HEK293 (cell line): ENCODE measurements around the gene MTHFD1L.

Source experiments
- CTCF ChIA-PET: fragments of 350-600 bp; formaldehyde crosslinking; extraction: SDS; loops from one replicate; lab custom pipeline; 2021; ENCODE audit warnings: antibody characterized with exemption; lab: Yijun Ruan, JAX
- POLR2A ChIA-PET: fragments of 300-600 bp; formaldehyde crosslinking; extraction: SDS; loops from one replicate; lab custom pipeline; 2020; ENCODE audit warnings: antibody characterized with exemption, inconsistent platforms; lab: Yijun Ruan, JAX
- H3K27ac ChIP-seq: fragments of 200-500 bp; sonication (Bioruptor generic); 2 replicates; pipeline ENCODE4 v1.5.1; 2014; ENCODE audit warnings: low read depth, low read length, control low read depth, inconsistent platforms; ENCODE audit errors: extremely low read depth
- H3K36me3 ChIP-seq, 2 experiments: fragments of 200-500 bp in 1 of 2; sonication (Bioruptor generic) in 1 of 2; 1 replicate in 1 of 2; 2 replicates in 1 of 2; pipeline ENCODE4 v1.5.1; 2014 to 2017; ENCODE audit warnings: inconsistent platforms in 2 of 2, low read length in 2 of 2; ENCODE audit not compliant: control insufficient read depth in 2 of 2, insufficient read depth in 1 of 2
- H3K4me1 ChIP-seq: fragments of 200-500 bp; sonication (Bioruptor generic); 2 replicates; pipeline ENCODE4 v1.5.1; 2014; ENCODE audit warnings: mild to moderate bottlenecking, low read length, inconsistent platforms; ENCODE audit not compliant: control insufficient read depth, insufficient read depth
- H3K4me3 ChIP-seq: 2 replicates; pipeline ENCODE4 v1.5.1; 2011; ENCODE audit warnings: low read depth, mild to moderate bottlenecking, control low read depth, low read length, moderate library complexity
- H3K9me3 ChIP-seq: fragments of 200-500 bp; sonication (Bioruptor generic); 2 replicates; pipeline ENCODE4 v1.5.1; 2014; ENCODE audit warnings: low read depth, low read length, inconsistent platforms; ENCODE audit not compliant: control insufficient read depth, insufficient read depth
- GFI1B ChIP-seq: fragments of 450-650 bp; formaldehyde crosslinking; IDR thresholded peaks from 2 replicates; pipeline ENCODE4 v1.5.1; 2016; ENCODE audit warnings: missing biosample characterization, missing genetic modification characterization
- GLIS1 ChIP-seq: fragments of 450-650 bp; formaldehyde crosslinking; IDR thresholded peaks from 2 replicates; pipeline ENCODE4 v1.5.1; 2016; ENCODE audit warnings: missing biosample characterization, missing genetic modification characterization
- KLF1 ChIP-seq: fragments of 450-650 bp; formaldehyde crosslinking; IDR thresholded peaks from 2 replicates; pipeline ENCODE4 v1.5.1; 2016; ENCODE audit warnings: missing biosample characterization, missing genetic modification characterization
- KLF8 ChIP-seq: fragments of 450-650 bp; formaldehyde crosslinking; IDR thresholded peaks from 2 replicates; pipeline ENCODE4 v1.5.1; 2016; ENCODE audit warnings: missing biosample characterization, missing genetic modification characterization
- MEIS1 ChIP-seq: sonication (generic); formaldehyde crosslinking; IDR thresholded peaks from 2 replicates; pipeline ENCODE4 v1.8.1; 2022; ENCODE audit warnings: missing genetic modification reagents, mild to moderate bottlenecking, borderline replicate concordance
- TRIM28 ChIP-seq: IDR thresholded peaks from 2 replicates; pipeline ENCODE4 v1.6.1; 2011; ENCODE audit warnings: low read length, control low read depth, borderline replicate concordance
- YY2 ChIP-seq: fragments of 450-650 bp; formaldehyde crosslinking; IDR thresholded peaks from 2 replicates; pipeline ENCODE4 v1.5.1; 2016; ENCODE audit warnings: missing biosample characterization, missing genetic modification characterization
- ZFP3 ChIP-seq: fragments of 450-650 bp; formaldehyde crosslinking; IDR thresholded peaks from 2 replicates; pipeline ENCODE4 v1.5.1; 2016; ENCODE audit warnings: low read depth, missing biosample characterization, missing genetic modification characterization
- ZNF16 ChIP-seq: fragments of 450-650 bp; formaldehyde crosslinking; IDR thresholded peaks from 2 replicates; pipeline ENCODE4 v1.5.1; 2016; ENCODE audit warnings: low read depth, missing biosample characterization, missing genetic modification characterization
- ZNF239 ChIP-seq: fragments of 450-650 bp; formaldehyde crosslinking; IDR thresholded peaks from 2 replicates; pipeline ENCODE4 v1.5.1; 2016; ENCODE audit warnings: missing biosample characterization, missing genetic modification characterization
- ZNF248 ChIP-seq: fragments of 450-650 bp; formaldehyde crosslinking; IDR thresholded peaks from 2 replicates; pipeline ENCODE4 v1.5.1; 2017; ENCODE audit warnings: missing biosample characterization, missing genetic modification characterization
- ZNF302 ChIP-seq: fragments of 450-650 bp; formaldehyde crosslinking; IDR thresholded peaks from 2 replicates; pipeline ENCODE4 v1.5.1; 2016; ENCODE audit warnings: missing biosample characterization, missing genetic modification characterization, low read depth
- ZNF394 ChIP-seq: fragments of 450-650 bp; formaldehyde crosslinking; IDR thresholded peaks from 2 replicates; pipeline ENCODE4 v1.5.1; 2016; ENCODE audit warnings: missing biosample characterization, missing genetic modification characterization, mild to moderate bottlenecking, moderate library complexity, borderline replicate concordance
- ZNF510 ChIP-seq: fragments of 450-650 bp; formaldehyde crosslinking; IDR thresholded peaks from 2 replicates; pipeline ENCODE4 v1.5.1; 2018; ENCODE audit warnings: mild to moderate bottlenecking, missing genetic modification characterization, missing biosample characterization; ENCODE audit not compliant: insufficient replicate concordance
- ZNF529 ChIP-seq: fragments of 450-650 bp; formaldehyde crosslinking; IDR thresholded peaks from 2 replicates; pipeline ENCODE4 v1.5.1; 2017; ENCODE audit warnings: missing genetic modification characterization, missing biosample characterization; ENCODE audit not compliant: insufficient replicate concordance
- ZNF549 ChIP-seq: fragments of 450-650 bp; IDR thresholded peaks from 2 replicates; pipeline ENCODE4 v1.5.1; 2018; ENCODE audit warnings: missing biosample characterization, missing genetic modification characterization, mild to moderate bottlenecking, inconsistent platforms, moderate library complexity
- ZNF560 ChIP-seq: fragments of 450-650 bp; formaldehyde crosslinking; IDR thresholded peaks from 2 replicates; pipeline ENCODE4 v1.5.1; 2017; ENCODE audit warnings: missing biosample characterization, missing genetic modification characterization, borderline replicate concordance
- ZNF571 ChIP-seq: fragments of 450-650 bp; formaldehyde crosslinking; IDR thresholded peaks from 2 replicates; pipeline ENCODE4 v1.5.0; 2017; ENCODE audit warnings: missing biosample characterization, missing genetic modification characterization
- ZNF600 ChIP-seq: fragments of 450-650 bp; formaldehyde crosslinking; IDR thresholded peaks from 2 replicates; pipeline ENCODE4 v1.5.1; 2016; ENCODE audit warnings: missing biosample characterization, missing genetic modification characterization
- ZNF837 ChIP-seq: fragments of 450-650 bp; formaldehyde crosslinking; IDR thresholded peaks from 2 replicates; pipeline ENCODE4 v1.5.1; 2016; ENCODE audit warnings: missing biosample characterization, missing genetic modification characterization
- TF ChIP-seq, protein P1 (sequence below): IDR thresholded peaks from 2 replicates; pipeline ENCODE4 v1.6.1; 2011; ENCODE audit warnings: mild to moderate bottlenecking, low read depth, low read length, borderline replicate concordance
- TF ChIP-seq, protein P2 (sequence below): fragments of 450-650 bp; formaldehyde crosslinking; conservative IDR thresholded peaks from 2 replicates; pipeline ENCODE4 v1.5.1; 2016; ENCODE audit warnings: low read depth, missing biosample characterization, missing genetic modification characterization

MTHFD1L gene

DNA sequence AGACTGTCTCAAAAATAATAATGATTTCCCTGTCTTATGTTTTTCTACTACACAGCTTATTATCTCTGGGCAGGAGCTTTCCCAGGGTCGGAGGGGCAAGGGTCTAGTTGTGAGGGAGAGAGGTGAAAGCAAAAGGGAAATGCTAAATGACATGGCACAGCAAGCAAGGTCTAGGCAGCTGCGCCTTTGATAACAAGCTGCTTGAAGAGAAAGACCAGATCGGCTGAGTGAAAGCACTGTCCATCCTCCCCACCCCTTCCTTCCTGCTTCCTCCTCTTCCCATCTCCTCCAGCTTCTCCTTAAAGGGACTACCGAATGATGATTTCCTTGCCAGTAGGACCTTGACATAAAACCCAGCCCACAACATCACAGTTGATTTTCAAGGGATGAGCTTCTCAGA, 216.2 kb downstream of the MTHFD1L start:
- TF ChIP-seq YY2 (no peak), ZNF600 (tag by site-specific recombination) (no peak), ZNF302 (no peak), GFI1B (tag by site-specific recombination) (no peak), ZNF837 (tag by site-specific recombination) (no peak), ZNF16 (tag by site-specific recombination) (no peak), ZNF394 (tag by site-specific recombination) (no peak), KLF1 (tag by site-specific recombination) (no peak), ZNF560 (tag by site-specific recombination) (no peak)
- TF ChIP-seq, protein P1, sequence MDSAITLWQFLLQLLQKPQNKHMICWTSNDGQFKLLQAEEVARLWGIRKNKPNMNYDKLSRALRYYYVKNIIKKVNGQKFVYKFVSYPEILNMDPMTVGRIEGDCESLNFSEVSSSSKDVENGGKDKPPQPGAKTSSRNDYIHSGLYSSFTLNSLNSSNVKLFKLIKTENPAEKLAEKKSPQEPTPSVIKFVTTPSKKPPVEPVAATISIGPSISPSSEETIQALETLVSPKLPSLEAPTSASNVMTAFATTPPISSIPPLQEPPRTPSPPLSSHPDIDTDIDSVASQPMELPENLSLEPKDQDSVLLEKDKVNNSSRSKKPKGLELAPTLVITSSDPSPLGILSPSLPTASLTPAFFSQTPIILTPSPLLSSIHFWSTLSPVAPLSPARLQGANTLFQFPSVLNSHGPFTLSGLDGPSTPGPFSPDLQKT = no peak
- TF ChIP-seq, all 188 proteins: peak for 0
- no peak overlapping the region for H3K4me3 ChIP-seq
- no peaks in the 10 kb centered on the region for H3K9me3 ChIP-seq
- POLR2A ChIA-PET = no interaction called here
- H3K4me1 ChIP-seq = no peaks in the 10 kb centered on the region
- CTCF ChIA-PET = interaction anchor here (0.5 to 1.1 kb wide), 5 partner anchors 10 to 298 kb away, joined by 3 to 5 read pairs (median 4); no protein-coding TSS in a partner anchor
- no peak overlapping the region for H3K27ac ChIP-seq
- no peaks in the 10 kb centered on the region; a peak in 1 of 3 replicates for H3K36me3 ChIP-seq

DNA sequence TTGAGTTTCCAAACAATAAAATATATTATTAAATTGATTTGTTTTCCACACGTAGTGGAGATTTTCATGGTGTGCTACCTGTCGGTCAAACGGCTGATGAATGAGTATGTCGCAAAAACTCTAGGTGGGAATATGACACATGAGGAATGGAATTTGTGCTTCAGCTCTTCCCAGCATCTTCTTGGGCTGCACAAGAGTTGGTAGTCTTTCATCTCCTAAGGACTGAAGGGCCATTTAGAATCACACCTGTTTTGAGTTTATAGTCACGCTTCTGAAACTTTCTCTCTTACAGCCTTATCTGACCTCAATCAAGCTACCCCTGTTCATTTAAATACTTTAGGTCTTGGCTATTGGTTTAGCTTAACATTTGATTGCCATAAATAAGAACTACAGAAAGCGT, 216.6 kb downstream of the MTHFD1L start:
- Histone ChIP-seq H3K4me1 (no peaks in the 10 kb centered on the region), H3K9me3 (no peaks in the 10 kb centered on the region), H3K4me3 (no peak overlapping the region), H3K27ac (no peak overlapping the region), H3K36me3 (no peaks in the 10 kb centered on the region; a peak in 1 of 3 replicates)
- CTCF ChIA-PET = interaction anchor here (0.5 to 1.1 kb wide), 3 partner anchors 68 to 297 kb away, joined by 3 to 5 read pairs (median 4); no protein-coding TSS in a partner anchor
- TF ChIP-seq KLF8 (tag by site-specific recombination) = no peak
- no peak for TF ChIP-seq MEIS1 (CRISPR knock-in tag)
- TF ChIP-seq GLIS1 (tag by site-specific recombination) = no peak
- TF ChIP-seq ZNF571 = no peak
- no peak for TF ChIP-seq ZNF248 (tag by site-specific recombination)
- no peak for TF ChIP-seq ZNF302
- TF ChIP-seq ZNF529 (tag by site-specific recombination) = no peak
- TF ChIP-seq, protein P2, sequence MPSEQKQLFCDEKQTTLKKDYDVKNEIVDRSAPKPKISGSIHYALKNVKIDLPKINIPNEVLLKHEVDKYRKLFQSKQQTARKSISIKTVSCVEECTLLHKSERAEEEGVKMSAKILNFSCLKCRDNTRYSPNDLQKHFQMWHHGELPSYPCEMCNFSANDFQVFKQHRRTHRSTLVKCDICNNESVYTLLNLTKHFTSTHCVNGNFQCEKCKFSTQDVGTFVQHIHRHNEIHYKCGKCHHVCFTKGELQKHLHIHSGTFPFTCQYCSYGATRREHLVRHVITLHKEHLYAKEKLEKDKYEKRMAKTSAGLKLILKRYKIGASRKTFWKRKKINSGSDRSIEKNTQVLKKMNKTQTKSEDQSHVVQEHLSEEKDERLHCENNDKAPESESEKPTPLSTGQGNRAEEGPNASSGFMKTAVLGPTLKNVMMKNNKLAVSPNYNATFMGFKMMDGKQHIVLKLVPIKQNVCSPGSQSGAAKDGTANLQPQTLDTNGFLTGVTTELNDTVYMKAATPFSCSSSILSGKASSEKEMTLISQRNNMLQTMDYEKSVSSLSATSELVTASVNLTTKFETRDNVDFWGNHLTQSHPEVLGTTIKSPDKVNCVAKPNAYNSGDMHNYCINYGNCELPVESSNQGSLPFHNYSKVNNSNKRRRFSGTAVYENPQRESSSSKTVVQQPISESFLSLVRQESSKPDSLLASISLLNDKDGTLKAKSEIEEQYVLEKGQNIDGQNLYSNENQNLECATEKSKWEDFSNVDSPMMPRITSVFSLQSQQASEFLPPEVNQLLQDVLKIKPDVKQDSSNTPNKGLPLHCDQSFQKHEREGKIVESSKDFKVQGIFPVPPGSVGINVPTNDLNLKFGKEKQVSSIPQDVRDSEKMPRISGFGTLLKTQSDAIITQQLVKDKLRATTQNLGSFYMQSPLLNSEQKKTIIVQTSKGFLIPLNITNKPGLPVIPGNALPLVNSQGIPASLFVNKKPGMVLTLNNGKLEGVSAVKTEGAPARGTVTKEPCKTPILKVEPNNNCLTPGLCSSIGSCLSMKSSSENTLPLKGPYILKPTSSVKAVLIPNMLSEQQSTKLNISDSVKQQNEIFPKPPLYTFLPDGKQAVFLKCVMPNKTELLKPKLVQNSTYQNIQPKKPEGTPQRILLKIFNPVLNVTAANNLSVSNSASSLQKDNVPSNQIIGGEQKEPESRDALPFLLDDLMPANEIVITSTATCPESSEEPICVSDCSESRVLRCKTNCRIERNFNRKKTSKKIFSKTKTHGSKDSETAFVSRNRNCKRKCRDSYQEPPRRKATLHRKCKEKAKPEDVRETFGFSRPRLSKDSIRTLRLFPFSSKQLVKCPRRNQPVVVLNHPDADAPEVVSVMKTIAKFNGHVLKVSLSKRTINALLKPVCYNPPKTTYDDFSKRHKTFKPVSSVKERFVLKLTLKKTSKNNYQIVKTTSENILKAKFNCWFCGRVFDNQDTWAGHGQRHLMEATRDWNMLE = no peak
- TF ChIP-seq KLF1 (tag by site-specific recombination) = no peak
- TF ChIP-seq ZNF549 (tag by site-specific recombination) = no peak
- TF ChIP-seq TRIM28 = no peak
- TF ChIP-seq ZNF510 (tag by site-specific recombination) = no peak
- no peak for TF ChIP-seq ZNF239 (tag by site-specific recombination)
- TF ChIP-seq ZFP3 = no peak
- POLR2A ChIA-PET = no interaction called here
